ENCODE results near the gene CEP152.
"Not testable (repeated sequence)": the region's sequence is repeated elsewhere in the genome, so short reads cannot be mapped to it uniquely, and the experiment has no call there.

The CEP152 gene, protein sequence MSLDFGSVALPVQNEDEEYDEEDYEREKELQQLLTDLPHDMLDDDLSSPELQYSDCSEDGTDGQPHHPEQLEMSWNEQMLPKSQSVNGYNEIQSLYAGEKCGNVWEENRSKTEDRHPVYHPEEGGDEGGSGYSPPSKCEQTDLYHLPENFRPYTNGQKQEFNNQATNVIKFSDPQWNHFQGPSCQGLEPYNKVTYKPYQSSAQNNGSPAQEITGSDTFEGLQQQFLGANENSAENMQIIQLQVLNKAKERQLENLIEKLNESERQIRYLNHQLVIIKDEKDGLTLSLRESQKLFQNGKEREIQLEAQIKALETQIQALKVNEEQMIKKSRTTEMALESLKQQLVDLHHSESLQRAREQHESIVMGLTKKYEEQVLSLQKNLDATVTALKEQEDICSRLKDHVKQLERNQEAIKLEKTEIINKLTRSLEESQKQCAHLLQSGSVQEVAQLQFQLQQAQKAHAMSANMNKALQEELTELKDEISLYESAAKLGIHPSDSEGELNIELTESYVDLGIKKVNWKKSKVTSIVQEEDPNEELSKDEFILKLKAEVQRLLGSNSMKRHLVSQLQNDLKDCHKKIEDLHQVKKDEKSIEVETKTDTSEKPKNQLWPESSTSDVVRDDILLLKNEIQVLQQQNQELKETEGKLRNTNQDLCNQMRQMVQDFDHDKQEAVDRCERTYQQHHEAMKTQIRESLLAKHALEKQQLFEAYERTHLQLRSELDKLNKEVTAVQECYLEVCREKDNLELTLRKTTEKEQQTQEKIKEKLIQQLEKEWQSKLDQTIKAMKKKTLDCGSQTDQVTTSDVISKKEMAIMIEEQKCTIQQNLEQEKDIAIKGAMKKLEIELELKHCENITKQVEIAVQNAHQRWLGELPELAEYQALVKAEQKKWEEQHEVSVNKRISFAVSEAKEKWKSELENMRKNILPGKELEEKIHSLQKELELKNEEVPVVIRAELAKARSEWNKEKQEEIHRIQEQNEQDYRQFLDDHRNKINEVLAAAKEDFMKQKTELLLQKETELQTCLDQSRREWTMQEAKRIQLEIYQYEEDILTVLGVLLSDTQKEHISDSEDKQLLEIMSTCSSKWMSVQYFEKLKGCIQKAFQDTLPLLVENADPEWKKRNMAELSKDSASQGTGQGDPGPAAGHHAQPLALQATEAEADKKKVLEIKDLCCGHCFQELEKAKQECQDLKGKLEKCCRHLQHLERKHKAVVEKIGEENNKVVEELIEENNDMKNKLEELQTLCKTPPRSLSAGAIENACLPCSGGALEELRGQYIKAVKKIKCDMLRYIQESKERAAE (N-terminal part only)

DNA sequence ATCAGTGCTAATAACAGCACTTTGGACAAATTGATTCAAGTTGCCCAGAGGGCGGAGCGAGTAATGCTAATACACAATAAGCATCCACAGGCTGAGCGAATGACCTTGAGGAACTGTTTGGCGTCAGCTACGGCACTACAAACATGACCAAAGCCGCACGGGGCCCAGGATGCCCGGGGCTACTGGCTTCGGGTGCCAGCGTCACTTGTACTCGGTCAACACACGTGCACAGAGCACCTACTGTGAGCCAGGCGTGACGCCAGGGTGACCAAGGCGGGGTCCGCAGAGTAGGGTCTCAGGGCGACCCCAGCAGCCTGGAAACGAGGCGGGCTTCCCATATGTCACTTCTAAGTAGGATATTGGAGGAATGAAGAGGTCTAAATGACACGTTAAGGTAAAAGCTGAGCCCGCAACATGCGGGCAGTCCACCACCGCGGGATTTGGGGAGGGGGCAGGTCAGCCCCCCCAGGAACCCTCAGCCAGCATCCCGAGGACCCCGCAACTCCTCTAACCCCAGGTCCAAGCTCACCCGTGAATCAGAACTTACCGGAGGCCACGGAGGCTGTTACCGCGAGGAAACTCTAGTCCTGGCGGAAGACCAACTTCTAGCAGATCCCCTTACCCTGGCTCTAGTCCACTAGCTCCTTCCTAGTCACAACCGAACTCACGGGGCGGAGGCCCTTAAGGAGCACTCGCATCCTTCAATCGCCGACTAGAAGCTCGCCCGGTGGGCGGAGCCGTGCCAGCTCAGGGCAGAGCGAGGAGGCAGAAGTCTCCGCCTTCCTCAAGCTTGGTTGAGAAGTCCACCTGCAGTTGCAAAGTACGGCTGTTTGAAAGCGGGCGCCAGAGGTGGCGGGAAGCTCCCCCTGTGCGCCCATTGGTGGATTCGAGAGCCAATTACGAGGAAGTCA, at the start of gene CEP152:
Gene CEP152, minus strand, starts transcription at position 656 of the 911 bp plus-strand sequence. CDS start 5,420 bp downstream, outside the sequence.
- DNase-seq (ENCODE audit: low read depth in 2 of 2), result peak; percentile 95 to 99

DNA sequence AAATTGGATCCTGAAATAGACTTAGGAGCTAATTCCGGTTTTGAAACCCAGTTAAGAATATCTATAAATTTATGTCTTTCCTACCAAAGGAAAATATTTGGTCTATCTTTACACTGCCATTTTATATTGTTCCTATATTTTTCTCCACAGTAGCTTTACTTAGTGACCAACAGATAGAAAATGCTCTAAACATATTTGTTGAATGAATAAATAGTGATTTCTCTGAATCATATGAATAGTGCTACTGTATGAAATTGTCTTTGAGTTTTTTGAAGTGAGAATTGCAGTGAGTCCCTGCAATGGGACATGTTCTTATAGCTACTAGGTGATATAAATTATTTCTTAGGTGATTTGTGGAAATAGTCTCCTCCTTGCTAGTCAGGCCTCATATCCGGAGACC, 48.6 kb upstream of the CEP152 start:
- no peak for DNase-seq (ENCODE audit: low read depth in 2 of 2)

DNA sequence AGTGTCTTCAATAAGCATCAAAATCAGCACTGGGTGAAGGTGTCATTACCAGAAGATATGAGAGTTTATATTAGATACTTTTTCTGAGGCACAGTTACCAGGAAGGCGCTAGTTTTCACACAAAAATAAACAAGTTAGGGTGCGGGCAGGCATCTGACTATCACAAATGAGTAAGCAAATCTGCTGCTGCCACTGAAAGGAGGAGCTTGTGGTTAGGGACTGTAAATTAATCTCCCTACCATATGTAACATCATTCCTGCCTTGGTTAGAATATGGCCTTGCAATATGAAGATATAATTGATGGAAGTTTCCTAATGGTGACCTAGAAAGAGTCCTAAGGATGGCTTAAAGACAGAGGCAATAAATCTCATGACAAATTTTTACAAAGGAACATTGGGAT, 47.5 kb upstream of the CEP152 start:
- no peak for DNase-seq (ENCODE audit: low read depth in 2 of 2)

DNA sequence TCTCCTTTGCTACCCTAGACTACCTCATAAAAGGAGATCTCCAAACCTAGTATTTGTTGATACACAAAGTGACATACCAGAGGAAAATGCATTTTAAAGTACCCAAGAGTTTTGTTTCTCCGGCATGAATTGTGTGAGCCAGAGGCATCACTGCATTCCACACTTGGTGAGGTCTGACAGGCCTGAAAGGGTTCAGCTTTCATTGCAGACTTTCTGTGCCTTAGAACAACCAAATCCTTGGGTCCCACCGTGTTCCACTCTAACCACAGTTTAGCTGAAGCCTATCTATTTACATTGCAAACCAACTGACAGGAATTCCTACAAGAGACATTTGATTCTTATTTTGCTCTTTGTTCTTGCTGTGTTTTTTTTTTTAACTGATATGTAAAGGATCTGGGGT, 46.1 kb upstream of the CEP152 start:
- DNase-seq (ENCODE audit: low read depth in 2 of 2), result no peak

DNA sequence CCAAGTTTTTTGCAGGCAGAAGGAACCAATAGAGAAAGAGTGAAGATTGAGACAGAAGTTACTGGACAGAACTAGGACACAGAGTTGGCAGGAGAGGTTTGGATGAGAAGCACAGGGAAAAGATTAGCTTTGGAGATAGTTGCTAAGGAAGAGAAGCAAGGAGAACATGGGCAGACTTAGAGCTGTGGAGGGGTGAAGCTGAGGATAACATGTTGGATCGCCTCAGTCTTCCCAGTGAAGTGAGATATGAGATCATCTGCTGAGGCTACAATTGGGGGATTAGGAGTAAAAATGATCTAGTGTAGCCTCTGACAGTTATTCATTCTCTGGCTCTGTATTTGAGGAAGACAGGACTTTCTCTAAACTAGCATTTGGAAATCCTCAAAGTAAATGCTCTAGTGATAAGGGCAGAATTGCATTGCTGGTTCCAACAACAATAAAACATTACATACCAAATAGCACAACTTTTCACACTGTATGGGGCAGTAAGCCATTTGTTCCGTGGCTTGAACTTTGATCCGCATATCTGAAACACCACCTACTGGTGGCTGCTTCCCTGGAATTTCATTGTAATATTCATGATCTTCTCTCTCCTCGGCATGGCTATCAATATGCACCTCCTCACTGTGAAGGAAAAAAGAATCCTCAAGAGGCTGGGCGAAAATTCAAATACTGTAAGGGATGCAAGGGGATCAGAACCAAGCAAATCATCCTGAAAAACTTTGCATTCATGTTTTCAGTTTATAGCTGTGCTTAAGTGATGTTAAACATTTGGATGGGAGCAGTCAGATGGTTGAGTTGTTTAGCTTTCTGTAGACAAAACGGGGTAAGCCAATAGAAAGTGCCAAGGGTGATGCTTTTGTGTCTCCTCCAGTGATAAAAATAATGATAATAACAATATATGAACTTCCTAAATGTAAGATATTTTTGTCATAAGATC, 44.9 kb upstream of the CEP152 start:
- no peak for DNase-seq (ENCODE audit: low read depth in 2 of 2)

DNA sequence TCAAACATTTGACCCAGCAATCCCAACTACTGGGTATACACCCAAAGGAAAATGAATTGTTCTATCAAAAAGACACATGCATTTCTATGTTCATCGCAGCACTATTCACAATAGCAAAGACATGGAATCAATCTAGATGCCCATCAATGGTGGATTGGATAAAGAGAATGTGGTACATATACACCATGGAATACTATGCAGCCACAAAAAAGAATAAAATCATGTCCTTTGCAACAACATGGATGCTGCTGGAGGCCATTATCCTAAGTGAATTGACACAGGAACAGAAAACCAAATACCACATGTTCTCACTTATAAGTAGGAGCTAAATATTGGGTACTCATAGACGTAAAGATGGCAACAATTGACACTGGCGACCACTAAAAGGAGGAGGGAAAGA, 43.6 kb upstream of the CEP152 start:
- DNase-seq (ENCODE audit: low read depth in 2 of 2), result not testable (repeated sequence)

DNA sequence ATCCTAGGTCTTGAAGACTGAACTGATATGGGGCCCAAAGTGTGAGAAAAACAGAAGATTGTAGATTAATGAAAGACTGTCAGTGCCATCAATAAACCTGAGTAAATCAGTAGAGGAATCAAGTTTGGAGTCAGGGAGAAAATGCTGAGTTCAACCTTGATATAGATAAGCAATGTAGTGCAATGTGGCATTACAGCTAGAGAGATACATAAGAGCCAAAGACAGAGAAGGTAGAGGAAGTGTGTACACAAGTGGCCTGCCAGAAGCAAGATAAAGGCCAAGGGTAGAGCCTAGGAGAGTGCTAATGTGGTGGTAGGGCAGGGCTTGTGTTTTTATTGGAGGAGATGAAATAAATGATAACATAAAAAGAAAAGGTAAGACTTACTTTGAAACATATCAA, 41.1 kb upstream of the CEP152 start:
- no peak for DNase-seq (ENCODE audit: low read depth in 2 of 2)

DNA sequence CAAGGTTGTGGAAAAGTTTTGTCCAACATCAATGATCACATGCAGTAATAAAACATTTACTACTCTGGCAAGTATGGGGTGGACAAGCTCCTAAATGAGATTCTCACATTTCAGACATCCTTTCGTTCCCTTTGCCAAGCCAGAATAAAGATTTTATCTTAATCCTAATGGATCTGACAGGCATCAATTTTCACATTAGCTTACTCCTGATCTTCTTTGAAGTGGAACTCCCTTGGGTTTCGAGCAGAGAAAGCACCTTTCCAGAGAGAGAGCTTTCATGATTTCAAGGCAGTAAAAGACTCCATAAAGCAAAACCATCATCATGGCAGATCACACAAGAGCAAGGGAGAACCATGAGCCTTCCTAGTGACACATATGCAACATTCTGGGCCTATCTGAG, 39.8 kb upstream of the CEP152 start:
- no peak for DNase-seq (ENCODE audit: low read depth in 2 of 2)

DNA sequence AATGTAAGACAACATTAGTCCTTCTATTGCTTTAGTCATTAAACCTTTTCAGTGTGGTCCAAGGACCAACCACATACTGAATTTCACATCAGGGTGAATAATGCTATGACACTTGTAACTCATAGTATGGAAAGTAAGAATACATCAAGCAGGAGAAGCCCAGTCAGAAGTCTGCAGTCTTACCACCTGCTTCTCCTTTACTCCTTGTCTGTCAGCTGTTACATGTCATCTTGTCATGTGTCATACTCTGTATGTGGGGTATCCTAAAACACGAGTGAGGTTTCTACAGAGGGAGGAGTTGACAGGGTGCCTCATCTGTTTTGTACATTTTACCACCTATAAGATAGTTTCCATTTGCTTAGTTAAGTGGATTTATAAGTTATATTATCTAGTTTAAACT, 34.3 kb upstream of the CEP152 start:
- DNase-seq (ENCODE audit: low read depth in 2 of 2), result no peak

DNA sequence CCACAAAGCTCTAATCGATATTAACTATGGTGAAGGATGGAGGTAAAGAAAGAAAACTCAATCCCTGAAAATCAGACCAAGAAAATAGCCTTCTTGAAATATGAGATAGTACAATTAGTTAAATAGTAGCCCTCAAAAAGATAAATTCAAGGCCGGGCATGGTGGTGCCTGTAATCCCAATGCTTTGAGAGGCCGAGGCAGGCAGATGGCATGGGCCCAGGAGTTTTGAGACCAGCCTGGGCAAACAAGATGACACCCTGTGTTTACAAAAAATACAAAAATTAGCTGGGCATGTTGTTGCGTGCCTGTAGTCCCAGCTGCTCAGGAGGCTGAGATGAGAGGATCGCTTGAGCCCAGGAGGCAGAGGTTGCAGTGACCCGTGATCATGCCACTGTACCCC, 31.6 kb upstream of the CEP152 start:
- no peak for DNase-seq (ENCODE audit: low read depth in 2 of 2)

DNA sequence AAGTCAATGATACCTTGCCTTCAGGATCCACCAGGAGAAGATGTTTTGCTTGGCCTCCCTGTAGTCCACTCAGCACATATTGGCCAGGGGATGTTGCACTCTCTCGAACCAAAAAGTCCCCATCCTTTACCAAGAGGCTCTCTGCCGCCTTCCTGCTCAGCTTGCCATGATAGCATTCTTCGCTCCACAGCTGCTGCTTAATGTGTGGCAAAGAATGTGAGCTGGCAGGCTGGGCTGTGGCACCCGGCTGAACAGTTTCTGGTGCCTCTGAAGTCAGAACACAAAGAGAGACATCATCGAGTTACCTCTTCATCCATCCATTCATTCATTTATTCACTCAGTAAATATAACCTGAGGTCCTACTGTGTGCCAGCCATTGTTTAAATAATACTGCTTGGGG, 23.9 kb upstream of the CEP152 start:
- DNase-seq (ENCODE audit: low read depth in 2 of 2), result no peak

DNA sequence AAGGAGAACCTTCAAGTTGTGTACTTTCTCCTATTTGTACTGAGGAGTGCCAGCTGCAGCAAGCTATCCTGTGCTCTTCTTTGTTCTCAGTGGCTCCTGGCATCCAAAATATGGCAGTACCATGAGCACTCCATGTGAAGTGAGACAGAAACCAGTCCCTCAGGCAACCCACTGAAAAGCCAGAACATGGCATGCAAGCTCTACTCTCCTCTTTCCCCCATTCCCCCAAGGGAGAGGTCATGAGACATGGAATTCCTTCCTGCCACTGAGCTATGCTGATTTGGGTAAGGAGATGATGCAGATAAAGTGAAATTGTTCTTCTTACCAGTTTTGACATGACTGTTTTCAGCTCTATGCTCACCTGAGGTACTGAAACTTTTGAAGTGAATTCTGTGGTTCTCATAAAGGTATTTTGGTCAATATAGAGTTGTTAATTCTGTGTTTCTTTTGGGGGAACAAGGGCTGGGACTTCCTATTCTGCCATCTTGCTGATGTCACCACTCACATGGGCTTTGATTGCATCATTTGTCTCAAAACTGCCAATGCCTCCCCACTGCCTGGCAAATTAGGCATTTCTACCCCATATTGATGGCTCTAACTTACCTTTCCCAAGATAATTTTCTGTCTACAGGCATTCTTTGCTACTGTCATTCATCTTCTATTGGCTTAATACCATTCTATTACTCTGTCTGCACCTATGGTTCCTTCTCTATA, 22.8 kb upstream of the CEP152 start:
- no peak for DNase-seq (ENCODE audit: low read depth in 2 of 2)

DNA sequence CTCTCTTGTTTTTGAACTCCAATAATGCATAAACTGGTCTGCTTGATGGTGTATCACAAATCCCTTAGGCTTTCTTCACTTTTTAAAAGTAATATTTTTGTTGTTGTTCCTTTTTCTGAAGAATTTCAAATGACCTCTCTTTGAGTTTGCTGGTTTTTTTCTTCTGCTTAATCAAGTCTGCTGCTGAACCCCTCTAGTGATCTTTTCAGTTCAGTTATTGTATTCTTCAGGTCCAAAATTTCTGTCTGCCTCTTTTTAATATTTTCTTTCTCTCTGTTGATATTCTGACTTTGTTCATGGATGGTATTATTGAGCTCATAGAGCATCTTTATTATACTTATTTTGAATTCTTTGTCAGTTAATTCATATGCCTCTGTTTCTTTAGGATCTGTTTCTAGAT, 21.8 kb upstream of the CEP152 start:
- DNase-seq (ENCODE audit: low read depth in 2 of 2), result no peak

DNA sequence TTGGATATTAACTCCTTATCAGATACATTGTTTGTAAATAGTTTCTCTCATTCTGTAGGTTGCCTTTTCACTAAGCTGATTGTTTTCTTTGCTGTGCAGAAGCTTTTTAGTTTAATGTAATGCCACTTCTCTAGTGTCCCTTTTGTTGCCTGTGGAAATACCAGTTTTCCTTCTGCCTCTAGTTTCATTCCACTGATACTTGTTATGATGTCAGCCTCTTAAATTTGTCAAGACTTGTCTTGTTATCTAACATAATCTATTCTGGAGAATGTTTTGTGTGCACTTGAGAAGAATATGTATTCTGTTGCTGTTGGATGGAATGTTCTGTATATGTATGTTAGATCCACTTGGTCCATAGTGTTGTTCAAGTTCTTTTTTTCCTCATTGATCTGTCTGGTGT, 18.0 kb upstream of the CEP152 start:
- no peak for DNase-seq (ENCODE audit: low read depth in 2 of 2)

DNA sequence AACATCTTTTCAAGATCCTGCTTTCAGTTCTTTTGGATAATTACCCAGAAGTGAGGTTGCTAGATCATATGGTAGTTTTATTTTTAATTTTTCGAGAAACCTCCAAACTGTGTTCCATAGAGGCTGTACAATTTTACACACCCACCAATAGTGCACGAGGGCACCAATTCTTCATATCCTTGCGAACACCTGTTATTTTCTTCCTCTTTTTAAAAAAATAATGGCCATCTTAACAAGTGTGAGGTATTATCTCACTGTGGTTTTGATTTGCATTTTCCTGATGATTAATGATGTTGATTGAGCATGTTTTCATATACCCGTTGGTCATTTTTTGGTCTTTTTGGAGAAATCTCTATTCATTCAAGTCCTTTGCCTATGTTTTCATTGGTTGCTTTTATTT, 17.6 kb upstream of the CEP152 start:
- DNase-seq (ENCODE audit: low read depth in 2 of 2), result no peak

DNA sequence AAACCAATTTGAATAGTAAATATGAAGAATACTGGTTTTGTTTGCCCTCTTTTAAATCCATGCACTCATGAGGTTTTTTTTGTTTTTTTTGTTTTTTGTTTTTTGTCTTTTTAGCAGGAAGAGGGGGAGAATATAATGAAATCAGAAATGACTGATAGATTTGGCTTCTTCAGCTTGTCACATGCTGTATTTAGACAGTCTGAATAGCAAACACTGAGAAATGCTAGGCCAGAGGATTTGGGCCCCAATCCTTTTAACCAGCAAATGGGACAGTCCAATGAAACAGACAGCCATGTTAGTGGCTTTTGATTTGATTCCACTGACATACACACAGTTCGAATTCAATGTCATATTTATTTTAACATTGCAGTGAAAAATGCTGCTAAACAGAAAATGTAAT, 14.2 kb upstream of the CEP152 start:
- no peak for DNase-seq (ENCODE audit: low read depth in 2 of 2)

DNA sequence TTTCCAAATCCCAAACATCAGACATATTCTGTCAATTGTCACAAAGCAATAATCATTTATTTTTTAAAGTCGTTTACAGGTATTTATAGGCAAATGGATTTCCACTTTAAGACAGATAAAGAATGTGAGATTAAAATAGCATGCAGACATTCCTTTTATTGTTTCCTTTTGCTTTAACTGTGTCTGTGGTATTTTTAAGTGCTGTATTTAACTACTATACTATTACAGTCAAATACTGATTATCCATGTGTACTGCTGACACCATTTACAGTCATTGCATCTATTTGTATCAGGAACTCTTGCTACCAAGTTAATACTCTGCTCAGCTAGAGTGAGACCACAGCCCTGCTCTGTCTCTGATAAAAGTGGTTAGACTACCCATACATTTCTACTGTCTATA, 12.8 kb upstream of the CEP152 start:
- no peak for DNase-seq (ENCODE audit: low read depth in 2 of 2)

DNA sequence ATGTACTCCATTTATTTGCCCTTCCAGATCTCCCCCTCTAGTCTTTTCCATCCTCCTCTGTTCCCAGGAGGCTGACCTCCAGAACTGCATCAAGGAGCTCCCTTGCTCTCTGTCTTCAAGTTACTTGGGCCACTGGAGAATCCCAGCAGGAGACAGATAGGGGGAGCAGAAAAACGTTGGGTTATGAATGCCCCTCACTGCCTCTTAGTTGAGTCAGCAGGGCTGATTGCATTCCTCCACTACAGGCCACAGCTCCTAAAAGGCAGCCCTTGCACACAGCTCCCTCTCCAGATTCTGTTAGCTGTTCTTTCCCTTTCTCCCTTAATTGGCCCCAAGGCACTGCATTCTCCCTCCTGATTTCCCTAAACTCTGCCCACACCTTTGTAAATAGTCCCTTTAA, 12.4 kb upstream of the CEP152 start:
- no peak for DNase-seq (ENCODE audit: low read depth in 2 of 2)

DNA sequence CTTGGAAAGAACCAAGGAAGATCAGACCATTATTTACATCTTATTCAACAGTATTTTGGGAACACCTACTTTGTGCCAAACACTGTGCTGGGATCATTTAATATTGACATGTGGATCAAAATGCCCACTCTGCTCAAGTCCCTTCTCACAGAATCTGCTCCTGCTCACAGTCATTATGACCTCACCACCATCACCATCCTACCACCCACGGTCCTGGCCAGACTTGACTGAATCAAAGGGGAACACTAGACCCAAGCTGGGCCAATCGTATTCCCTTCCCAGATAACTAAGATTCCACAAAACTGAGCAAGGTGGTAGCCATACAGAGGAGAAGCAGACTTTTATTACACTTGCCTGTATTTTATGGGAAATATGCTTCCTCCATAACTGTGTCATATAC, 3.4 kb upstream of the CEP152 start:
- no peak for DNase-seq (ENCODE audit: low read depth in 2 of 2)
